ENCODE results near the gene DIMT1. TPM values are rescaled to one million over a fixed set of nuclear protein-coding genes. Genes with fewer than 3 reads are reported as not detected.

Gene DIMT1
- total and polyA plus RNA-seq, 2 of the 8 experiments (the other 6 are each of a cell fraction or from before 2014, with no cell fraction given), result 19.3 to 42.1 TPM

DNA sequence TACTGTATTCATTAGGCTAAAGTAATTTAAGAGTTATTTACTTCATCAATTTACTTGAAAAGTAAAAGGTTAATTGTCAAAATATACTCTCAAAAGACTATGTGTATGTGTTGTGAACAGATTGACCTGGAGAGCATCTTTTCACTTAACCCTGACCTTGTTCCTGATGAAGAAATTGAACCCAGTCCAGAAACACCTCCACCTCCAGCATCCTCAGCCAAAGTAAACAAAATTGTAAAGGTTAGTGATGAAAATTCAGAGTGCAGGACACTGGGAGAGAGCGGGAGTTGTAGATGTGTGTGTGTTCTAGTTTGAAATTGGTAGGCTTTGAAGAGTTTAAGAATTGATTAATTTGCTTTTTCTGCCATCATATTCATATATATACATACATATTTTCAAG, 55.8 kb downstream of the DIMT1 start:
- H3K9me3 ChIP-seq (ENCODE audit: insufficient read depth in 2 of 2, low read depth in 1 of 2, low read length in 1 of 2), result no peaks in the 10 kb centered on the region
- no peak overlapping the region for H2BK15ac ChIP-seq (ENCODE audit: low read length)
- H3K23ac ChIP-seq (ENCODE audit: insufficient read length), result no peak overlapping the region
- no peak for TF ChIP-seq TBP (IDR thresholded peaks at IDR 0.05; ENCODE audit: low read depth, low read length)
- H2BK12ac ChIP-seq (ENCODE audit: low read depth, low read length), result no peak overlapping the region
- H4K8ac ChIP-seq (ENCODE audit: extremely low read depth, insufficient read depth, low read length), result no peak overlapping the region
- H3K36me3 ChIP-seq (ENCODE audit: control insufficient read depth in 2 of 4, insufficient read depth in 4 of 4, low read length in 3 of 4), result peaks cover 0 to 45% (median 16%) of the 10 kb centered on the region in 4 experiments; a peak in 7 of 8 replicates
- H4K91ac ChIP-seq (replicated peaks; ENCODE audit: insufficient read length, low read length), result no peak overlapping the region
- peaks cover 5 to 31% of the 10 kb centered on the region in 2 experiments; a peak in 3 of 4 replicates for H3K79me2 ChIP-seq (ENCODE audit: control insufficient read depth in 1 of 2, insufficient read depth in 2 of 2, low read length in 2 of 2)
- no peak overlapping the region for H3K56ac ChIP-seq (replicated peaks; ENCODE audit: insufficient read length, low read depth, low read length)
- ChIA-PET POLR2A (ENCODE audit: partially characterized antibody) (no interaction called here), CTCF (ENCODE audit: partially characterized antibody) (interaction anchor here (0.6 kb wide), 1 partner anchor 166 kb away, joined by 3 read pairs; no protein-coding TSS in a partner anchor)
- H2AFZ ChIP-seq (ENCODE audit: low read length), result no peak overlapping the region
- no peak overlapping the region for H2BK120ac ChIP-seq (replicated peaks; ENCODE audit: low read depth, low read length)
- H3K4ac ChIP-seq (replicated peaks; ENCODE audit: insufficient read length, low read depth, low read length), result no peak overlapping the region
- H3K27me3 ChIP-seq (replicated peaks in 1 of 4; ENCODE audit: control insufficient read depth in 3 of 4, extremely low read depth in 1 of 4, insufficient read depth in 3 of 4, low read length in 3 of 4), result no peaks in the 10 kb centered on the region
- H3K4me1 ChIP-seq (replicated peaks in 1 of 4; ENCODE audit: control insufficient read depth in 3 of 4, insufficient read depth in 4 of 4, low read length in 3 of 4), result no peaks in the 10 kb centered on the region
- H3K4me3 ChIP-seq (ENCODE audit: extremely low read depth in 1 of 4, insufficient read depth in 2 of 4, low read depth in 3 of 4, low read length in 4 of 4), result no peak overlapping the region
- no peaks in the 10 kb centered on the region for H3K23me2 ChIP-seq (ENCODE audit: low read depth, low read length)
- FAIRE-seq, result no peak
- no peak overlapping the region for H2BK5ac ChIP-seq (ENCODE audit: low read depth, low read length)
- H3K18ac ChIP-seq (ENCODE audit: extremely low read depth, low read length), result no peak overlapping the region
- H4K20me1 ChIP-seq (replicated peaks in 1 of 2; ENCODE audit: control insufficient read depth in 1 of 2, insufficient read depth in 2 of 2, low read length in 2 of 2), result peaks cover 0 to 3% of the 10 kb centered on the region in 2 experiments
- no peak overlapping the region for H2AK5ac ChIP-seq (ENCODE audit: low read depth, low read length)
- no peak overlapping the region for H3K14ac ChIP-seq (ENCODE audit: insufficient read length)
- H2BK20ac ChIP-seq (ENCODE audit: low read length), result no peak overlapping the region
- H3K79me1 ChIP-seq (ENCODE audit: low read depth, low read length), result no peaks in the 10 kb centered on the region; the same call in 1 of the 2 replicates
- no peak for DNase-seq (ENCODE audit: low read depth in 1 of 2, low spot score in 2 of 2)
- H3K27ac ChIP-seq (ENCODE audit: low read depth, low read length), result no peak overlapping the region
- H3K4me2 ChIP-seq (ENCODE audit: insufficient read depth in 1 of 2, low read depth in 2 of 2, low read length in 2 of 2), result no peak overlapping the region
- no peak overlapping the region for H3K9ac ChIP-seq (replicated peaks in 1 of 4; ENCODE audit: extremely low read depth in 1 of 4, low read depth in 3 of 4, low read length in 3 of 4)
- 100% methylated on average over 1 of the region's 1 CpG for WGBS, 2 experiments (ENCODE audit: extremely low coverage in 1 of 2, insufficient coverage in 1 of 2, insufficient read length in 1 of 2, insufficient replicate concordance in 2 of 2, low coverage in 1 of 2, low lambda C conversion rate in 2 of 2, missing lambda C conversion rate in 1 of 2)
- no peak overlapping the region for H4K5ac ChIP-seq (ENCODE audit: insufficient read length, low read depth, low read length)
